ENCODE measurements around the gene EIF4EBP2. TPM values are rescaled to one million over a fixed set of nuclear protein-coding genes. Genes with fewer than 3 reads are reported as not detected.

Gene EIF4EBP2
- total and polyA plus RNA-seq, 2 of the 13 experiments (the other 11 are each of a cell fraction or from before 2014, with no cell fraction given): 16.9 to 22.0 TPM

- Histone ChIP-seq H3K36me3 (replicated peaks in 1 of 2; ENCODE audit: control insufficient read depth in 1 of 2, insufficient read depth in 2 of 2, low read length in 2 of 2) (no peaks in the 10 kb centered on the region), H3K4me2 (ENCODE audit: low read depth, low read length) (no peak overlapping the region), H3K27me3 (ENCODE audit: control insufficient read depth in 1 of 2, insufficient read depth in 2 of 2, low read length in 2 of 2) (no peaks in the 10 kb centered on the region), H3K4me3 (replicated peaks in 1 of 3; ENCODE audit: insufficient read depth in 1 of 3, low read depth in 2 of 3, low read length in 3 of 3) (no peak overlapping the region), H3K79me2 (ENCODE audit: insufficient read depth, low read length) (no peaks in the 10 kb centered on the region), H3K9ac (ENCODE audit: insufficient read depth, low read depth, low read length) (no peak overlapping the region), H2AFZ (ENCODE audit: low read length) (no peak overlapping the region), H3K9me3 (ENCODE audit: low read length) (no peaks in the 10 kb centered on the region), H4K20me1 (ENCODE audit: insufficient read depth, low read length) (no peaks in the 10 kb centered on the region), H3K27ac (ENCODE audit: extremely low read length, insufficient read depth, low read length) (no peak overlapping the region), H3K4me1 (ENCODE audit: insufficient read depth, low read length) (peaks cover 13% of the 10 kb centered on the region)
- in situ Hi-C loops (cut with HindIII; ENCODE audit: extremely low pct_ligation_motif_present, low pct_unique_long_range_greater_than_20kb) (no loop called here), intact Hi-C loops (cut with micrococcal nuclease; ENCODE audit: unreplicated experiment) (no loop called here)
- WGBS (ENCODE audit: low lambda C conversion rate): 52% methylated on average over 5 of the region's 5 CpGs
- ChIA-PET POLR2A (no interaction called here), CTCF (ENCODE audit: low intra/inter-chr PET ratio, low total read pairs) (no interaction called here)
- DNase-seq (ENCODE audit: low spot score) (no peak), ATAC-seq (no peak), FAIRE-seq (no peak)
- BruUV-seq (replicated peaks): no TSS peak
- TF ChIP-seq NONO (IDR thresholded peaks at IDR 0.05) (no peak), NONO (CRISPR knock-in tag; conservative IDR thresholded peaks at IDR 0.05) (no peak), KDM5A (IDR thresholded peaks at IDR 0.05; ENCODE audit: borderline replicate concordance, low read length) (no peak), KIAA2018 (CRISPR knock-in tag; IDR thresholded peaks at IDR 0.05; ENCODE audit: borderline replicate concordance) (no peak), CBX1 (IDR thresholded peaks at IDR 0.05; ENCODE audit: low read depth) (no peak), ELF1 (CRISPR knock-in tag; IDR thresholded peaks at IDR 0.05) (no peak), PAWR (CRISPR knock-in tag; IDR thresholded peaks at IDR 0.05; ENCODE audit: borderline replicate concordance) (no peak), CENPX (CRISPR knock-in tag; IDR thresholded peaks at IDR 0.05) (no peak)
- TF ChIP-seq, protein P1, sequence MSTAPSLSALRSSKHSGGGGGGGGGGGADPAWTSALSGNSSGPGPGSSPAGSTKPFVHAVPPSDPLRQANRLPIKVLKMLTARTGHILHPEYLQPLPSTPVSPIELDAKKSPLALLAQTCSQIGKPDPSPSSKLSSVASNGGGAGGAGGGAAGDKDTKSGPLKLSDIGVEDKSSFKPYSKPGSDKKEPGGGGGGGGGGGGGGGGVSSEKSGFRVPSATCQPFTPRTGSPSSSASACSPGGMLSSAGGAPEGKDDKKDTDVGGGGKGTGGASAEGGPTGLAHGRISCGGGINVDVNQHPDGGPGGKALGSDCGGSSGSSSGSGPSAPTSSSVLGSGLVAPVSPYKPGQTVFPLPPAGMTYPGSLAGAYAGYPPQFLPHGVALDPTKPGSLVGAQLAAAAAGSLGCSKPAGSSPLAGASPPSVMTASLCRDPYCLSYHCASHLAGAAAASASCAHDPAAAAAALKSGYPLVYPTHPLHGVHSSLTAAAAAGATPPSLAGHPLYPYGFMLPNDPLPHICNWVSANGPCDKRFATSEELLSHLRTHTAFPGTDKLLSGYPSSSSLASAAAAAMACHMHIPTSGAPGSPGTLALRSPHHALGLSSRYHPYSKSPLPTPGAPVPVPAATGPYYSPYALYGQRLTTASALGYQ (CRISPR knock-in tag; IDR thresholded peaks at IDR 0.05): no peak
Measured at GRCh38 chr10:70437721-70438120, 33.8 kb downstream of the EIF4EBP2 start.
